ENCODE measurements around the gene RHBDL1.

DNA sequence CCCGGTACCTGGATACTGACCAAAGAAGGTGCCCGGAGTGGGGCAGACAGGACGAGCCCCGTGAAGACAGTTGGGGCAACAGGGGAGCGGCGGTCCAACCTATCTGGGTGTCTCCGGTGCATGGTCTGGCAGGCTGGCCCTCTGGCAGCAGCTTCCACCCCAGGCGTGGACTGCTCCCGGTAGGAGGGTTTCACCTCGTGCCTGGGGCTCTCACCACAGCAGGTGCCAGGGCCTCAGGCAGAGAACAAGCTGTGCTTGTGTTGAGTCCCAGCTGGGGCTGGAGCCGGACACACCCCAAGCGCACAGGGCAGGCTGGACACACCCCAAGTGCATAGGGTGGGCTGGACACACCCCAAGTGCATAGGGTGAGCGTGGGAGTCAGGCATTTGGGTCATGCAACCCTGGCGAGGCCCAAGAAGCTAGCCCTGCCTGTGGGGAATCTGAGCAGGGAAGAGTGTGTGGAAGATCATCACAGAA is 31.6 kb downstream of the RHBDL1 start:
- TF ChIP-seq, protein P1, sequence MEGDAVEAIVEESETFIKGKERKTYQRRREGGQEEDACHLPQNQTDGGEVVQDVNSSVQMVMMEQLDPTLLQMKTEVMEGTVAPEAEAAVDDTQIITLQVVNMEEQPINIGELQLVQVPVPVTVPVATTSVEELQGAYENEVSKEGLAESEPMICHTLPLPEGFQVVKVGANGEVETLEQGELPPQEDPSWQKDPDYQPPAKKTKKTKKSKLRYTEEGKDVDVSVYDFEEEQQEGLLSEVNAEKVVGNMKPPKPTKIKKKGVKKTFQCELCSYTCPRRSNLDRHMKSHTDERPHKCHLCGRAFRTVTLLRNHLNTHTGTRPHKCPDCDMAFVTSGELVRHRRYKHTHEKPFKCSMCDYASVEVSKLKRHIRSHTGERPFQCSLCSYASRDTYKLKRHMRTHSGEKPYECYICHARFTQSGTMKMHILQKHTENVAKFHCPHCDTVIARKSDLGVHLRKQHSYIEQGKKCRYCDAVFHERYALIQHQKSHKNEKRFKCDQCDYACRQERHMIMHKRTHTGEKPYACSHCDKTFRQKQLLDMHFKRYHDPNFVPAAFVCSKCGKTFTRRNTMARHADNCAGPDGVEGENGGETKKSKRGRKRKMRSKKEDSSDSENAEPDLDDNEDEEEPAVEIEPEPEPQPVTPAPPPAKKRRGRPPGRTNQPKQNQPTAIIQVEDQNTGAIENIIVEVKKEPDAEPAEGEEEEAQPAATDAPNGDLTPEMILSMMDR (IDR thresholded peaks at IDR 0.05) = no peak
- TF ChIP-seq ZFX (IDR thresholded peaks at IDR 0.05; ENCODE audit: borderline replicate concordance) = no peak

Measured in 22Rv1 (cell line).